Measurements from ENCODE around the gene CMSS1. TPM values are rescaled to one million over a fixed set of nuclear protein-coding genes. Genes with fewer than 3 reads are reported as not detected.
"Not testable (repeated sequence)": the region's sequence is repeated elsewhere in the genome, so short reads cannot be mapped to it uniquely, and the experiment has no call there.

The CMSS1 gene
- polyA plus RNA-seq, 1 donor from 2014 or later = 31.8 TPM

- no peak overlapping the region for H2AFZ ChIP-seq (ENCODE audit: low read depth, low read length)
- H3K9me3 ChIP-seq (ENCODE audit: low read length) = no peaks in the 10 kb centered on the region
- no peak overlapping the region for H3K27ac ChIP-seq (ENCODE audit: low read length)
- H3K9me2 ChIP-seq (ENCODE audit: insufficient read depth, low read length) = no peaks in the 10 kb centered on the region
- H3K27me3 ChIP-seq (ENCODE audit: insufficient read depth, low read depth, low read length) = no peaks in the 10 kb centered on the region
- no peak overlapping the region for H3K4me3 ChIP-seq (ENCODE audit: low read length)
- H4K20me1 ChIP-seq (ENCODE audit: insufficient read depth) = no peaks in the 10 kb centered on the region
- no peaks in the 10 kb centered on the region for H3K36me3 ChIP-seq (ENCODE audit: insufficient read depth, low read length)
- no peak overlapping the region for H3K4me2 ChIP-seq (ENCODE audit: low read length)
- no peaks in the 10 kb centered on the region for H3F3A ChIP-seq (ENCODE audit: insufficient read depth, low read length, poor library complexity, severe bottlenecking)
- H3K79me2 ChIP-seq (replicated peaks; ENCODE audit: insufficient read depth, low read length) = no peaks in the 10 kb centered on the region
- H3K9ac ChIP-seq (ENCODE audit: low read length) = no peak overlapping the region
- TF ChIP-seq RAD21 (conservative IDR thresholded peaks at IDR 0.05) (no peak), MXI1 (conservative IDR thresholded peaks at IDR 0.05; ENCODE audit: poor library complexity, severe bottlenecking) (no peak), POLR2AphosphoS5 (IDR thresholded peaks at IDR 0.05) (no peak), EZH2 (IDR thresholded peaks at IDR 0.05; ENCODE audit: borderline replicate concordance, insufficient read depth, low read length, poor library complexity, severe bottlenecking) (no peak), CTCF (IDR thresholded peaks at IDR 0.05; ENCODE audit: poor library complexity, severe bottlenecking) (no peak), SMC3 (conservative IDR thresholded peaks at IDR 0.05; ENCODE audit: poor library complexity) (no peak)
Measured at GRCh38 chr3:100090669-100091005, 273.0 kb downstream of the CMSS1 start.

- no peaks in the 10 kb centered on the region for H3K36me3 ChIP-seq (ENCODE audit: insufficient read depth, low read length)
- no peaks in the 10 kb centered on the region for H3K9me3 ChIP-seq (ENCODE audit: low read length)
- H3K4me2 ChIP-seq (ENCODE audit: low read length) = no peak overlapping the region
- H3F3A ChIP-seq (ENCODE audit: insufficient read depth, low read length, poor library complexity, severe bottlenecking) = no peaks in the 10 kb centered on the region
- H3K27me3 ChIP-seq (ENCODE audit: insufficient read depth, low read depth, low read length) = no peaks in the 10 kb centered on the region
- no peak overlapping the region for H3K4me3 ChIP-seq (ENCODE audit: low read length)
- H3K27ac ChIP-seq (ENCODE audit: low read length) = no peak overlapping the region
- H3K79me2 ChIP-seq (replicated peaks; ENCODE audit: insufficient read depth, low read length) = no peaks in the 10 kb centered on the region
- H4K20me1 ChIP-seq (ENCODE audit: insufficient read depth) = no peaks in the 10 kb centered on the region
- TF ChIP-seq POLR2AphosphoS5 (IDR thresholded peaks at IDR 0.05) (no peak), EP300 (conservative IDR thresholded peaks at IDR 0.05; ENCODE audit: poor library complexity, severe bottlenecking) (no peak), TAF1 (IDR thresholded peaks at IDR 0.05; ENCODE audit: low read depth) (no peak), EZH2 (IDR thresholded peaks at IDR 0.05; ENCODE audit: borderline replicate concordance, insufficient read depth, low read length, poor library complexity, severe bottlenecking) (no peak), SMC3 (conservative IDR thresholded peaks at IDR 0.05; ENCODE audit: poor library complexity) (no peak), CTCF (IDR thresholded peaks at IDR 0.05; ENCODE audit: poor library complexity, severe bottlenecking) (no peak), REST (IDR thresholded peaks at IDR 0.05; ENCODE audit: borderline replicate concordance) (no peak), RAD21 (conservative IDR thresholded peaks at IDR 0.05) (no peak), MXI1 (conservative IDR thresholded peaks at IDR 0.05; ENCODE audit: poor library complexity, severe bottlenecking) (no peak)
- H3K9me2 ChIP-seq (ENCODE audit: insufficient read depth, low read length) = no peaks in the 10 kb centered on the region
- no peak overlapping the region for H2AFZ ChIP-seq (ENCODE audit: low read depth, low read length)
- no peak overlapping the region for H3K9ac ChIP-seq (ENCODE audit: low read length)
Measured at GRCh38 chr3:100093831-100094230, 276.2 kb downstream of the CMSS1 start.

GRCh38 chr3:100096286-100096685 is 278.6 kb downstream of the CMSS1 start:
- not testable (repeated sequence) for H3K79me2 ChIP-seq (replicated peaks; ENCODE audit: insufficient read depth, low read length); H3K9me3 ChIP-seq (ENCODE audit: low read length); H3K9ac ChIP-seq (ENCODE audit: low read length); H3K27me3 ChIP-seq (ENCODE audit: insufficient read depth, low read depth, low read length); H3K4me3 ChIP-seq (ENCODE audit: low read length); H3K9me2 ChIP-seq (ENCODE audit: insufficient read depth, low read length); H3K36me3 ChIP-seq (ENCODE audit: insufficient read depth, low read length); H3F3A ChIP-seq (ENCODE audit: insufficient read depth, low read length, poor library complexity, severe bottlenecking); H3K4me2 ChIP-seq (ENCODE audit: low read length); H4K20me1 ChIP-seq (ENCODE audit: insufficient read depth); H3K27ac ChIP-seq (ENCODE audit: low read length); H2AFZ ChIP-seq (ENCODE audit: low read depth, low read length)
